Left ventricle myocardium inferior (tissue), 1 donor: ENCODE measurements around the gene SPECC1L. TPM values are rescaled to one million over a fixed set of nuclear protein-coding genes. Genes with fewer than 3 reads are reported as not detected.
"Not testable (repeated sequence)": the region's sequence is repeated elsewhere in the genome, so short reads cannot be mapped to it uniquely, and the experiment has no call there.

Experiments used
- DNase-seq: peaks from one replicate; pipeline ENCODE4 v3.0.0-alpha.2; 2020
- H3K27ac ChIP-seq: fragments of 200-600 bp; replicated peaks from 2 replicates; pipeline ENCODE4 v1.8.0; 2021
- H3K27me3 ChIP-seq: fragments of 200-600 bp; 2 replicates; pipeline ENCODE4 v1.8.0; 2021; ENCODE audit warnings: low read depth
- H3K36me3 ChIP-seq: fragments of 200-600 bp; 2 replicates; pipeline ENCODE4 v1.8.0; 2021
- H3K4me1 ChIP-seq: fragments of 200-600 bp; 2 replicates; pipeline ENCODE4 v1.8.0; 2021
- H3K4me3 ChIP-seq: fragments of 200-600 bp; 2 replicates; pipeline ENCODE4 v1.8.0; 2021; ENCODE audit warnings: mild to moderate bottlenecking, moderate library complexity
- H3K9me3 ChIP-seq: fragments of 200-600 bp; replicated peaks from 2 replicates; pipeline ENCODE4 v1.8.0; 2021
- CTCF ChIP-seq: fragments of 200-600 bp; IDR thresholded peaks from 2 replicates; pipeline ENCODE4 v1.8.0; 2021; ENCODE audit warnings: antibody characterized with exemption, mild to moderate bottlenecking, borderline replicate concordance
- intact Hi-C: fragments of 100-400 bp; cut with micrococcal nuclease; formaldehyde crosslinking; loops from one replicate; pipeline ENCODE4 v1.11.0; 2022
- total RNA-seq: library from RNA; stranded (reverse); fragmentation: NEBNext Ultra II Directional; extraction: Animal tissue kit (Norgen Biotek cat#: 25700); gene quantifications from one replicate; pipeline ENCODE4 v1.2.1, GENCODE V29; 2021
- donor health status: DM: no; HTN: yes; CAD: no; lungs with severe emphysema.

Gene SPECC1L
- total RNA-seq, 1 donor from 2014 or later = 51.9 TPM

- no peak for TF ChIP-seq CTCF
- DNase-seq = no peak
- peak overlapping the region; percentile 97 for H3K27ac ChIP-seq
- intact Hi-C loops = loop anchor here (5.0 kb wide), 1 partner anchor 55 kb away; no protein-coding TSS in a partner anchor
- H3K4me1 ChIP-seq = peaks cover 46% of the 10 kb centered on the region
- no peaks in the 10 kb centered on the region for H3K36me3 ChIP-seq
- no peaks in the 10 kb centered on the region for H3K9me3 ChIP-seq
- H3K4me3 ChIP-seq = no peak overlapping the region
- no peaks in the 10 kb centered on the region for H3K27me3 ChIP-seq
Measured at GRCh38 chr22:24247011-24247507, 23.6 kb upstream of the SPECC1L start.

GRCh38 chr22:24247564-24248344, 22.9 kb upstream of the SPECC1L start:
- peak overlapping the region; percentile 97 for H3K27ac ChIP-seq
- peak; percentile 89 for TF ChIP-seq CTCF
- peaks cover 39% of the 10 kb centered on the region for H3K4me1 ChIP-seq
- no peaks in the 10 kb centered on the region for H3K36me3 ChIP-seq
- intact Hi-C loops = loop anchor here (5.0 kb wide), 1 partner anchor 55 kb away; no protein-coding TSS in a partner anchor
- H3K27me3 ChIP-seq = no peaks in the 10 kb centered on the region
- H3K9me3 ChIP-seq = no peaks in the 10 kb centered on the region
- peak overlapping the region; percentile 41 for H3K4me3 ChIP-seq
- DNase-seq = peak; percentile 89

GRCh38 chr22:24248611-24249010, 22.0 kb upstream of the SPECC1L start:
- not testable (repeated sequence) for H3K4me3 ChIP-seq, H3K9me3 ChIP-seq, DNase-seq, H3K27me3 ChIP-seq, H3K36me3 ChIP-seq
- peak overlapping the region; percentile 97 for H3K27ac ChIP-seq
- intact Hi-C loops = loop anchor here (5.0 kb wide), 1 partner anchor 56 kb away; no protein-coding TSS in a partner anchor
- H3K4me1 ChIP-seq = peaks cover 30% of the 10 kb centered on the region

DNA sequence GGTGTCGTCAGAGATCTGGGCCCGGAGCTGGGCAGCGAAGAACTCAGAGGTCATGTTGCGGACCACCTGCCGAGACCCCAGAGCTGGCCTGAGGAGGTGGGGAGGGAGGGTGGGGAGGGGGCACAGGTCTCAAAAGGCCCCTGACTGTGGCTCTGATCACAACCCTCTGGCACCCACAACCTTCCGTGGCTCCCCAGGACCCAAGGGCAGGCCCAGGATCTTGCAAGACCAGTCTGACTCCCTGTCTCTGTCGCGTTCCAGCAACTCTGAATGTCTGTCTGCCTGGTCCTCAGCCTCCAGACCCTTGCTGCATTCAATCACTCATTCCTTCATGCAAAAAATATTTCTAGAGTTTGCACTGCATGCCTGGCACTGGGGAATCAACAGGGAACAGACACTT, 21.2 kb upstream of the SPECC1L start:
- intact Hi-C loops = loop anchor here (5.0 kb wide), 1 partner anchor 57 kb away; no protein-coding TSS in a partner anchor
- peaks cover 30% of the 10 kb centered on the region for H3K4me1 ChIP-seq
- not testable (repeated sequence) for DNase-seq, H3K36me3 ChIP-seq, H3K27ac ChIP-seq, H3K4me3 ChIP-seq, H3K27me3 ChIP-seq, H3K9me3 ChIP-seq

DNA sequence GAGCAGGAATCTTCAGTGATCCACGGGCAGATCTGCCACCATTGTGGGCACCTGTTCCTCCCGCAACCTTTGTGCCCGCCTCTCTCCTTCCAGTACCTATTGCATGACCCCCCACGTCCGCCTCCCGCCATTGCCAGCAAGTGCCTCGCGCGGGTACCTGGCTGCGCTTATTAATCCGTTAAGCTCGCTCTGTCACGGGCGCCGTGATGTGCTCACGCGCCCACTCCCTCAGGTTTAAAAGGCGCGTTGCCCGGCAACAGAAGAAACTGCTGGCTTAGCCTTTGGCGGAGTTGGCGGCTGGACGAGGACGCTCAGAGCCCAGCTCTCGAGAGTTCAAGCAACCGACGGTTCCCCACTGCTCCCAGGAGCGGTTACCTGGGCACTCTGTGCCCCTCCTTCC, 19.3 kb upstream of the SPECC1L start:
- DNase-seq, intact Hi-C loops, H3K9me3 ChIP-seq, H3K27me3 ChIP-seq, H3K27ac ChIP-seq, H3K36me3 ChIP-seq, H3K4me3 ChIP-seq: not testable (repeated sequence)
- H3K4me1 ChIP-seq = peaks cover 18% of the 10 kb centered on the region

GRCh38 chr22:24253126-24253525, 17.5 kb upstream of the SPECC1L start:
- intact Hi-C loops, H3K27ac ChIP-seq, H3K9me3 ChIP-seq, H3K36me3 ChIP-seq, DNase-seq, H3K27me3 ChIP-seq, H3K4me1 ChIP-seq, H3K4me3 ChIP-seq: not testable (repeated sequence)

DNA sequence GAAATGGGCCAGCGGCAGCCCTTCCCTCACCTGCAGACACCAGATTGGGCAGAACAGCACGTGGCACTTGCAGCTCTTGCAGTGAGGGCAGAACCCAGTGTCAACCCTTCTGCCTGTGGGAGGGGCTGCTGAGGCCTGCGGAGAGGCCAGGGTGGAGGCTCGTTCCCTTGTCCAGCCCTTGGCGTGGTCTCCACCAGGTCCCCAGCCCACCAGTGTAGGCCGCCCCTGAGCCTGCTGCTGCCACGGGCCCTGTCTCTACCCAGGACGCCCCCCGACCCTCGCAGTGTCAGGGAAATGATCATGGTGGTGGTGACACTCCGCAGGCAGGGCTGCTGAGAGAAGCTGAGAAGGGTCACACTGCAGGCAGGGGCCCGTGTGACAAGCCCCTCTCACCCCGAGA, 14.5 kb upstream of the SPECC1L start:
- H3K27me3 ChIP-seq, intact Hi-C loops, H3K36me3 ChIP-seq, DNase-seq, H3K27ac ChIP-seq, H3K9me3 ChIP-seq, H3K4me1 ChIP-seq, H3K4me3 ChIP-seq: not testable (repeated sequence)

- H3K27me3 ChIP-seq, H3K36me3 ChIP-seq, H3K4me1 ChIP-seq, H3K27ac ChIP-seq, H3K9me3 ChIP-seq, H3K4me3 ChIP-seq, DNase-seq, intact Hi-C loops: not testable (repeated sequence)
Measured at GRCh38 chr22:24256736-24257135, 13.9 kb upstream of the SPECC1L start.
